ENCODE results near the gene TAF4.
"Not testable (repeated sequence)": the region's sequence is repeated elsewhere in the genome, so short reads cannot be mapped to it uniquely, and the experiment has no call there.

TAF4 gene

DNA sequence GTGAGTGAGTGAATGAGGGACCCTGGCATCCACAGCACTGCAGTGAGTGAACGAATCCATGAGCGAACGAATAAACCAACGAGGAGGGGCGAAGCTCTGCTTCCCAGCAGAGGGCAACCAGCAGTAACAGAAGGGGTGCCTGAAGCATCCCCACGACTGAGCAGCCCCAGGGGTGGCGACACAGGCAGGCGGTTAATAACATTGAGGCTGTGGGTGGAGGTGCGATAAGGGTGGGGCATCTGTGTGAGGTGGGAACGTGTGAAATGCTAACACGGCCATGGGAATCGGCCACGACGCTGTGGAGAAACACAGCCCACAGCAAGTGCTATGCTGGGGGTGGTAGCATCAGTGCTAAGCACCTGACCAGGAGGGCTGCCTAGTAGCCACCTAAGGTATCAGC, 75.9 kb downstream of the TAF4 start:
- Mint-ChIP-seq H3K27me3 (no peaks in the 10 kb centered on the region), H3K4me3 (no peak overlapping the region), H3K27ac (no peak overlapping the region), H3K9me3 (peaks cover 40% of the 10 kb centered on the region), H3K4me1 (no peaks in the 10 kb centered on the region), H3K36me3 (peaks cover 84% of the 10 kb centered on the region)
- DNase-seq: no peak
- CTCF ChIA-PET: no interaction called here

DNA sequence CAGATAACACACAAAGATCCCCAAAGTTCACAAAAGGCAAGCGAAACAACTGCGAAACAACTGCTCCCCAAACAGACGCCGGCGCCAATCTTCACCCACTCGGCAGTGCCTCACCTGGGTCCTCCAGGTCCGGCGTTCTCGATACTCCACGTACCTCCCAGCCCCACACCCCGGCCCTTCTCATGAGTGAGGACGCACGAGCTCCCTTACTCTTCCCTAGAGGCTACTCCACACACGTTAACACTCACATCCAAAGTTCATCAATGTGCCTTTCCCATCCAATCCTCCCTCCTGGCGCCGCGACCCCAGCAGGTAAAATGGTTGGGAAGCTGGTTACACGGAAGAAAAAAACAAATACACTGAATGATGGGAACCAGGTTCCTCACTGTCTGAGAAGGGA, 77.0 kb downstream of the TAF4 start:
- no peak for DNase-seq
- Mint-ChIP-seq H3K9me3 (peaks cover 48% of the 10 kb centered on the region), H3K4me1 (peaks cover 5% of the 10 kb centered on the region), H3K27me3 (no peaks in the 10 kb centered on the region), H3K4me3 (no peak overlapping the region), H3K27ac (no peak overlapping the region), H3K36me3 (peaks cover 83% of the 10 kb centered on the region)
- CTCF ChIA-PET: no interaction called here

DNA sequence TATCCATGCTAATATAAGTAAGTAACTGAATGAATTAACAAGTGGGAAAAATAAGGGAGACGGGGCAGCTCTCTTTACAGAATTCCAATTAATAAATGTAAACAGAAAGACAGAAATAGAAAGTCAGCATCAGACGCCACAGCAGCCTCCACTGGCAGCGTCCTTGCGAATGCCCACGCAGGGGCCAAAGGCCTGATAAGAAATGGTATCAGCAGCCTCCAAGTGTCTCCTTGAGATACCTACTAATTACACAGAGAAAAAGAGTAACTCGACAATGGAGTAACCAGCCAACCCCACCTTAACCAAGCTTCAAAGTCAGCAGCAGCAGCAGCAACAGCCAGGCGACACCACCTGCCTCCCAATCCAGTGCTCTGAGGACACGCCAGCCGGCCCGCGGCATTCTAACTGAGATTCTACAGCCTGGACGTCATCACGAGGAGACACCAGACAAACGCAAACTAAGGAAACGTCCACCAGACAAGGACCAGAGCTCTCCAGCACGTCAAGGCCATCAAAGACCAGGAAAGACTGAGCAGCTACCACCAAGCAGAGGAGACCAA, 78.8 kb downstream of the TAF4 start:
- Mint-ChIP-seq H3K4me3 (no peak overlapping the region), H3K27ac (peak overlapping the region; percentile 51), H3K27me3 (no peaks in the 10 kb centered on the region), H3K9me3 (peaks cover 44% of the 10 kb centered on the region), H3K4me1 (peaks cover 12% of the 10 kb centered on the region), H3K36me3 (peaks cover 74% of the 10 kb centered on the region)
- DNase-seq: no peak
- CTCF ChIA-PET: no interaction called here

DNA sequence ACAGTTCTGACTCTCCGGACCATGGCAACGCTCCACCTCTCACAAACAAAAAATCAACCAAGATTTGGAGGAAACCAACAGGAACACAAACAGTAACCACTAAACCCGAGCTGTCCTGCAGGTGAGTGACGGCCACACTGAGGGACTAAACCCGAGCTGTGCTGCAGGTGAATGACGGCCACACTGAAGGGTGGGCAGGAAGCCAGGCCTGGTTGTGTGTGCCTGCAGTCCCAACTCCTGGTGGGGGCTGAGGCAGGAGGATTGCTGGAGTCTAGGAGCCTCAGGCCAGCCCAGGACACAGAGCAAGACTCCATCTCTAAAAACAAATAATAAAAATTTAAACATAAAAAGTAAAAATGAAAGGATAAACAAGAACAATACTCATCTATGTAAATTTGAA, 80.6 kb downstream of the TAF4 start:
- CTCF ChIA-PET: no interaction called here
- Mint-ChIP-seq H3K9me3 (peaks cover 43% of the 10 kb centered on the region), H3K4me1 (peaks cover 16% of the 10 kb centered on the region), H3K27me3 (no peaks in the 10 kb centered on the region), H3K27ac (no peak overlapping the region), H3K4me3 (no peak overlapping the region), H3K36me3 (peaks cover 69% of the 10 kb centered on the region)
- no peak for DNase-seq

DNA sequence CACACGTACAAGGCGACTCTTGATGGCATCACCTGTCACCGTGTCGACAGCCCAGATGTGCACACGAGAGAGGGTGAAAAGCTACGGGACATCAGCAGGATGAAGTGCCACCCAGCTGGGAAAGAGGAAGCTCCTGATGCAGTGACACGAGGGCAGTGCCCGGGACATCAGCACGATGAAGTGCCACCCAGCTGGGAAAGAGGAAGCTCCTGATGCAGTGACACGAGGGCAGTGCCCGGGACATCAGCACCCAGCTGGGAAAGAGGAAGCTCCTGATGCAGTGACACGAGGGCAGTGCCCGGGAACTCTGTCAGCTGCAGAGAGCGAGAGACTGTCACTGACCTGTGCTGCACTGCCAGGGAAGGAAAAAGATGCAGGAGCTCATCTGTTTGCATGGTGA, 81.2 kb downstream of the TAF4 start:
- CTCF ChIA-PET, H3K27me3 Mint-ChIP-seq, H3K4me3 Mint-ChIP-seq, DNase-seq: not testable (repeated sequence)
- H3K4me1 Mint-ChIP-seq: peaks cover 16% of the 10 kb centered on the region
- peaks cover 43% of the 10 kb centered on the region for H3K9me3 Mint-ChIP-seq
- H3K36me3 Mint-ChIP-seq: peaks cover 63% of the 10 kb centered on the region
- peak overlapping the region; percentile 75 for H3K27ac Mint-ChIP-seq

DNA sequence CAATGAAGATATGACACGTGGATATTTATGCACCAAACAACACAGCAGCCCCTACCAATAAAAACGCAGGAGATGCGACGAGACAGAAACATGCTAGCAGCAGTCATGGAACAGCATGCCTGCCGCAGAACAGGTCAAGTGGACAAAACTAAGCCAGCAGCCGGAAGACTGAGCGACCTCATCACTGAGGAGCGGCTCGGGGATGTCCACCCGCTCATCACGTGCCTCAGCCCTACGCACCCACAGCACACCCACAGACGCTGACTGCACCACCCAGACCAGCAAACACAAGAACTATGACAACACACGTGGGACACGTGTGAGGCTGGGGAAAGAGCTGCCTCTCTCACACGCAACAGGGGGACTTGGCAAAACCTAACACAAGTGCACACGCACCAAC, 81.7 kb downstream of the TAF4 start:
- H3K9me3 Mint-ChIP-seq: peaks cover 43% of the 10 kb centered on the region
- peaks cover 16% of the 10 kb centered on the region for H3K4me1 Mint-ChIP-seq
- no peaks in the 10 kb centered on the region for H3K27me3 Mint-ChIP-seq
- DNase-seq: no peak
- CTCF ChIA-PET: no interaction called here
- peaks cover 61% of the 10 kb centered on the region for H3K36me3 Mint-ChIP-seq
- H3K27ac Mint-ChIP-seq: peak overlapping the region; percentile 75
- H3K4me3 Mint-ChIP-seq: no peak overlapping the region

DNA sequence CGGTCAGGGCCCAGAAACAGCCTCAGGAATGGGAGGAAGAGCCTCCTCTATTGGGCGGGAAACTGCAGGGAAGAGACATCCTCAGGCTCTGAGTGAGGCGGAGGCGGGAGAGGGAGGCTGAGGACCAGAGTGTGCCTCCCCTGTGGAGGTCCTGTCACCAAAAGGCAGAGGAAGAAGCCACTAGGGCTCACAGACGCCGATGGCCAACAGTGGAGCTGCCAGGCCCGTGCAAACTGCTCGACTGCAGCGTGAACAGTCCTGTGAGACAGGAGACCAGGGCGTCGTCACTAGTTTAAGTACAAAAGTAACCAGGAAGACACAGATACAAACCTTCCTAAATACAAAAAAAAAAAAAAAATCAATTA, 82.7 kb downstream of the TAF4 start:
- H3K4me1 Mint-ChIP-seq: peaks cover 16% of the 10 kb centered on the region
- H3K36me3 Mint-ChIP-seq: peaks cover 55% of the 10 kb centered on the region
- DNase-seq: no peak
- no peaks in the 10 kb centered on the region for H3K27me3 Mint-ChIP-seq
- CTCF ChIA-PET: no interaction called here
- H3K27ac Mint-ChIP-seq: peak overlapping the region; percentile 76
- peaks cover 39% of the 10 kb centered on the region for H3K9me3 Mint-ChIP-seq
- H3K4me3 Mint-ChIP-seq: no peak overlapping the region

DNA sequence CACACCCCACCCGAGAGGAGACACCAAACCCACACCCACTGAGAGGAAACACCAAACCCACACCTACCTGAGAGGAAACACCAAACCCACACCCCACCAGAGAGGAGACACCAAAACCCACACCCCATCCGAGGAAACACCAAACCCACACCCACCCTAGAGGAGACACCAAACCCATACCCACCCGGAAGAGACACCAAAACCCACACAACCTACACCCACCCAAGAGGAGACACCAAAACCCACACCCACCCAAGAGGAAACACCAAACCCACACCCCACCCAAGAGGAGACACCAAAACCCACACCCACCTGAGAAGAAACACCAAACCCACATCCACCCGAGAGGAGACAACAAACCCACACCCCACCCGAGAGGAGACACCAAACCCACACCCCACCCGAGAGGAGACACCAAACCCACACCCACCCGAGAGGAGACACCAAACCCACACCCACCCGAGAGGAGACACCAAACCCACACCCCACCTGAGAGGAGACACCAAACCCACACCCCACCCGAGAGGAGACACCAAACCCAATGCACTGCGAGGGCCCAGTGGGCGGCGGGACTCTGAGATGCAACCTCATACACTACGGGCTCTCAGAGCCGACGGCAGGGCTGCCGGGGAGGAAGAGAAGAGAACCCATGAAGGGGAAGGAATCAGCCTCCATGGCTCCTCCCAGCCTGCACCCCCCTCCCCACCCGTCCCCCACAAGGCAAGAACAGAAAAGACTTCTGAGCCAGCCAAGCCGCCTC, 83.3 kb downstream of the TAF4 start:
- DNase-seq: no peak
- Mint-ChIP-seq H3K36me3 (peaks cover 52% of the 10 kb centered on the region), H3K4me3 (no peak overlapping the region), H3K27ac (peak overlapping the region; percentile 87), H3K27me3 (no peaks in the 10 kb centered on the region), H3K9me3 (peaks cover 33% of the 10 kb centered on the region), H3K4me1 (peaks cover 16% of the 10 kb centered on the region)
- CTCF ChIA-PET: no interaction called here

DNA sequence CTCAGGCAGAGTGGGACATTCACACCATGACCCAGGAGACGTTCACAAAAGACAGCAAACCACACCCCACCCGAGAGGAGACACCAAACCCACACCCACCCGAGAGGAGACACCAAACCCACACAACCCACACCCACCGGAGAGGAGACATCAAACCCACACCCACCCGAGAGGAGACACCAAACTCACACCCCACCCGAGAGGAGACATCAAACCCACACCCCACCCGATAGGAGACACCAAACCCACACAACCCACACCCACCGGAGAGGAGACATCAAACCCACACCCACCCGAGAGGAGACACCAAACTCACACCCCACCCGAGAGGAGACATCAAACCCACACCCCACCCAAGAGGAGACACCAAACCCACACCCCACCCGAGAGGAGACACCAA, 84.0 kb downstream of the TAF4 start:
- H3K9me3 Mint-ChIP-seq: peaks cover 28% of the 10 kb centered on the region
- H3K4me3 Mint-ChIP-seq, DNase-seq, CTCF ChIA-PET, H3K27me3 Mint-ChIP-seq: not testable (repeated sequence)
- peaks cover 49% of the 10 kb centered on the region for H3K36me3 Mint-ChIP-seq
- H3K27ac Mint-ChIP-seq: peak overlapping the region; percentile 63
- peaks cover 16% of the 10 kb centered on the region for H3K4me1 Mint-ChIP-seq

DNA sequence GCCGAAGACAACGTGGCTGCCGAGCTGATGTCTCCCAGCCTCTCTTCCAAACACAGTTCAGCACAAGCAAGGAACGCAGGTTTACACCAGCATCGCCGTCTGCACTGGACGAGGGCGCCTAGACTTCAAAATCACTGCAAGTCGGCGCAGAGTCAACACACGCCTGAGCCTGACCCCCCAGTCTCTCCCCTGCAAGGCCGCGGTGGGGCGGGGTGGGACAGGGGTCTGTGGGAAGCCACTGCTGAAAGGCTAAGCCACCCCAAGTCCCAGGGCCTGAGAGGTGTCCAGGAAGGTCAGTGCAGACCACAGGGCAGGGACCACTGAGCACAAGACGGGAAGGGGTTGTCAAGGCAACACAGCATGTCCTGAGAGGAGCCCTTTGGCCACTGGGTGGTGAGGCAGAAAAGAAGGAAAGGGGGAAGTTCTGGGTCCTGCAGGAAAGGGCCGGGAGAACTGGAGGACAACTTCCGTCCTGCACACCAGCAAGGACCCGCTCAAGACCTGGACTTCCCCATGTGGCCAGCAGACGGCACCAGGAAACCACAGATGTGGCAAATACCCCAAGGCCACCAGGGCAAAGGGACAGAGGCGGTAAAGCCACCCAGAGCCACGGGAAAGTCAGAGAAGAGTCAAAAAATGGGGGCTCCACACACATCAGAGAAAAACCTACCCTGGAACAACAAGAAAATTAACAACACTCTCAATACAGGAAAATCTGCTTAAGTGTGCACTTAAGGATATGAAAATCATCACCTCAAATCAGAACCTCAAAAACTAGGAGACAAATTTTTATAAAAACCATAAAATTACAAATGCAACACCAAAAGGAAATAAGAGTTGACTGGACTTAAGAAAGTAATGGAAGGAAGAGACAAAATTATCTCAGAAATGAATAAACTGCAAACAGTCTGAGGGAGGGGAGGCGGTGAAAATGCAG, 84.8 kb downstream of the TAF4 start:
- peaks cover 47% of the 10 kb centered on the region for H3K36me3 Mint-ChIP-seq
- no peak overlapping the region for H3K4me3 Mint-ChIP-seq
- H3K27me3 Mint-ChIP-seq: no peaks in the 10 kb centered on the region
- no peak for DNase-seq
- H3K4me1 Mint-ChIP-seq: peaks cover 16% of the 10 kb centered on the region
- peaks cover 24% of the 10 kb centered on the region for H3K9me3 Mint-ChIP-seq
- peak overlapping the region; percentile 63 for H3K27ac Mint-ChIP-seq
- CTCF ChIA-PET: no interaction called here

DNA sequence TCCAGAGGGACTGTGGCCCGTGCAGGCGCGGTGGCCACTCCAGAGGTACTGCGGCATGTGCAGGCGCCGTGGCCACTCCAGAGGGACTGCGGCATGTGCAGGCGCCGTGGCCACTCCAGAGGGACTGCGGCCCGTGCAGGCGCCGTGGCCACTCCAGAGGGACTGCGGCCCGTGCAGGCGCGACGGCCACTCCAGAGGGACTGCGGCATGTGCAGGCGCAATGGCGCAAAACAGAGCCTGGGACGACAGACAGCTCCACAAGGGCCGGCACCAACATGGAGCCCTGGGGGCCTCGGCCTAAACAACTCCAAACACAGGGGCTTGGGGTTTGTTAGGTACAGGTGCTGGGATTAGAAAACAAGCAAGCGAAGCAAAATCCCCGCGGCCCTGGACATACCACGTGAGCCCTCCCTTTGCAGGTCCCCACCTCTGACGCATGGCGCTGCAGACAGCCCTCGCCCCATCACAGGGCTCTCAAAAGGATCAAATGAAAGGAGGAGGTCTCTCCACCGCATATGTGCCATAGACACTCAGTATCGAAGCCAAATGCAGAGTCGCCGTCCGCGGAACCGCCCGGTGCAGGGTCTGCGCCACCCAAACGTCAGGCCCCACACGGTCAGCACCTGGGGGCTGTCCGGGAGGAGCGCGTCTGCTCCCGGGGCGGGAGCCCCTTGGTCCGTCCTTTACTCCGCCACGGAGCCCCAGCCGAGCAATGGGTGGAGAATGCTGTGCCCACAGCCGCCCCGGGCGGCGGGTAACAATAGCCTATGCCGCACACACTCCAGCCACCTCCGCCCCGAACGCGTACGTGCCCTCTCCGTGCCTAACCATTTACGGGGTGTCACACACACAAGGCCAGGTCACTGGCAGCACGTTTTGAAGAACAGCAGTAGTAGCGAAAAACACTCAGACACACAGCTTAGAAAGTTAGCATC, 85.7 kb downstream of the TAF4 start:
- Mint-ChIP-seq H3K27ac (no peak overlapping the region), H3K36me3 (peaks cover 47% of the 10 kb centered on the region), H3K27me3 (no peaks in the 10 kb centered on the region), H3K4me1 (peaks cover 16% of the 10 kb centered on the region), H3K9me3 (peaks cover 24% of the 10 kb centered on the region), H3K4me3 (no peak overlapping the region)
- DNase-seq: no peak
- CTCF ChIA-PET: no interaction called here

DNA sequence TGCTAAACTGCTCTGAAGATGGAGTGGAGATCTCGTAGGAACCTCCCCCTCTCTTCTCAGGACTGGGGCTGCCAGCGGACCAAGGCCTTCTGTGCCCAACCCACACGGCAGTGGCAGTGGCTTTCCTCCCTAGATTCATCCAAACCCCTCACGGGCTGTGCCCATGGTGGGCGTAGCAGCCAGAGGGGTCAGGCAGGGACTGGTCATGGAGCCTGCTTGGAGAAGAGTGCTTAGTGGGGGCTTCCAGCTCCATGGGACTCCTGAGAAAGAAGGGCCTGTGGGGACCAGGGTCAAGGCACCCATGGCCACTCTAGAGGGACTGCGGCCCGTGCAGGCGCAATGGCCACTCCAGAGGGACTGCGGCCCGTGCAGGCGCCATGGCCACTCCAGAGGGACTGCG, 86.6 kb downstream of the TAF4 start:
- CTCF ChIA-PET: no interaction called here
- H3K4me3 Mint-ChIP-seq: no peak overlapping the region
- H3K36me3 Mint-ChIP-seq: peaks cover 45% of the 10 kb centered on the region
- DNase-seq: no peak
- H3K27ac Mint-ChIP-seq: no peak overlapping the region
- no peaks in the 10 kb centered on the region for H3K27me3 Mint-ChIP-seq
- H3K4me1 Mint-ChIP-seq: peaks cover 15% of the 10 kb centered on the region
- H3K9me3 Mint-ChIP-seq: peaks cover 21% of the 10 kb centered on the region

DNA sequence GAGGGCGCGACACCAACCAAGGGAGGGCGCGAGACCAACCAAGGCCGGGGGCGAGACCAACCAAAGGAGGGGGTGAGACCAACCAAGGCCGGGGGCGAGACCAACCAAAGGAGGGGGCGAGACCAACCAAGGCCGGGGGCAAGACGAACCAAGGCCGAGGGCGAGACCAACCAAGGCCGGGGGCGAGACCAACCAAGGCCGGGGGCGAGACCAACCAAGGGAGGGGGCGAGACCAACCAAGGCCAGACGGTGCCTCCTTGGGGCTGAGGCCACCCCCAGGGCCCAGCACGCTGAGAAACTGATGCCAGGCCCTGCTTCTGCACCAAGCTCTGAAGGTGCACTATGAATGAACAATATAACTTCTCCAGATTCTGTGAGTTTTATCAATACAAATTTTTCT, 87.2 kb downstream of the TAF4 start:
- no peak overlapping the region for H3K4me3 Mint-ChIP-seq
- no peak overlapping the region for H3K27ac Mint-ChIP-seq
- no peak for DNase-seq
- H3K36me3 Mint-ChIP-seq: peaks cover 45% of the 10 kb centered on the region
- H3K4me1 Mint-ChIP-seq: peaks cover 10% of the 10 kb centered on the region
- CTCF ChIA-PET: no interaction called here
- H3K27me3 Mint-ChIP-seq: no peaks in the 10 kb centered on the region
- H3K9me3 Mint-ChIP-seq: peaks cover 15% of the 10 kb centered on the region

DNA sequence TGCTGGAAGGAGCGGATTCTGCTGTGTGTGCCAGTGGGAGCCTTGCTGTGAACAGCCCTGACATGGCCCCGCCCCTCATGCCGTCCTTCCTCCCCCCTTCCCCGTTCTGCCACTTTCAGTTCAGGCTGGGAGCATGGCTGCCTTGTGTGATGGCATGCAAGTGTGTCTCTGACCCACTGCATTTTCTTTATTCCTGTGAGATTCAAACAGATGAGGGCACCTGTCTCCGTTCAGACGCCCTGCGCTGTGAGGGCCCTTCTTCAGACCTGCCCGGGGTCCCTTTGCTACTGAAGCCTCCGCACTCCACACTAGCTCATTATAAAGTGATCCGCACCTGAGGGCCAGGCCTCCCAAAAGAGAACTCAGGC, 88.3 kb downstream of the TAF4 start:
- no peak overlapping the region for H3K4me3 Mint-ChIP-seq
- H3K36me3 Mint-ChIP-seq: peaks cover 52% of the 10 kb centered on the region
- H3K9me3 Mint-ChIP-seq: peaks cover 15% of the 10 kb centered on the region
- H3K27me3 Mint-ChIP-seq: no peaks in the 10 kb centered on the region
- peaks cover 9% of the 10 kb centered on the region for H3K4me1 Mint-ChIP-seq
- CTCF ChIA-PET: no interaction called here
- no peak overlapping the region for H3K27ac Mint-ChIP-seq
- DNase-seq: no peak
